Omental fat pad (tissue), 4 donors: ENCODE measurements around the gene MEN1. TPM values are rescaled to one million over a fixed set of nuclear protein-coding genes. Genes with fewer than 3 reads are reported as not detected.

ENCODE experiments used
- ATAC-seq: fragments of 150-250 bp; one replicate; pipeline ENCODE4 v1.9.1; 2016; ENCODE audit warnings: mild to moderate bottlenecking, moderate library complexity; ENCODE audit not compliant: low FRiP score
- DNase-seq: peaks from one replicate; pipeline ENCODE4 v3.0.0-alpha.2; 2019; ENCODE audit warnings: low spot score
- CTCF ChIP-seq, 3 donors: fragments of 450-650 bp; IDR thresholded peaks; one replicate each; pipeline ENCODE4 v1.5.1; 2016 to 2017; ENCODE audit warnings: antibody characterized with exemption in 3 of 3, mild to moderate bottlenecking in 3 of 3, moderate library complexity in 2 of 3
- total RNA-seq, 4 donors: library from RNA; depleted of rRNA; stranded (reverse); fragments of >200 nt; gene quantifications; one replicate each; pipeline ENCODE4 v1.1.0, GENCODE V29; 2016

MEN1 gene
- total RNA-seq, 4 donors from 2014 or later: 7.3 to 20.2 (median 12.2) TPM

GRCh38 chr11:64814712-64815187 is 4.4 kb upstream of the MEN1 start:
- TF ChIP-seq CTCF (IDR thresholded peaks at IDR 0.05): no peak
- ATAC-seq: no peak
- no peak for DNase-seq

- no peak for TF ChIP-seq CTCF (IDR thresholded peaks at IDR 0.05)
- ATAC-seq: no peak
- DNase-seq: no peak
Observed at GRCh38 chr11:64813826-64814225, 3.5 kb upstream of the MEN1 start.

DNA sequence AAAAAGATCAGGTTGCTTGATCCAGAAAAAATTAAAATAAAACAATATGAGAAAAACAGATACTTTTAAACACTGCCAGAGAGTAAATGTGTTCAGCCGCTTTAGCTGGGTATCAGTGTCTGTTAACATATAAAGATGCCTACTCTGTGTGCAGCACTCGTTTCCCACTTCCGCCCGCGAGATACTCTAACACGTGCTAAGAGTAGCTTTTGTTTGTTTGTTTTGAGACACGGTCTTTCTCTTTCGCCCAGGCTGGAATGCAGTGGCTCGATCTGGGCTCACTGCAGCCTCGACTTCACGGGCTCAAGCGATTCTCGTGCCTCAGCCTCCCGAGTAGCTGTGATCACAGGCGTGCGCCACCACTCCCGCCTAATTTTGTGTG is 531 bp upstream of the MEN1 start:
- TF ChIP-seq CTCF (IDR thresholded peaks at IDR 0.05): no peak
- no peak for DNase-seq
- no peak for ATAC-seq

DNA sequence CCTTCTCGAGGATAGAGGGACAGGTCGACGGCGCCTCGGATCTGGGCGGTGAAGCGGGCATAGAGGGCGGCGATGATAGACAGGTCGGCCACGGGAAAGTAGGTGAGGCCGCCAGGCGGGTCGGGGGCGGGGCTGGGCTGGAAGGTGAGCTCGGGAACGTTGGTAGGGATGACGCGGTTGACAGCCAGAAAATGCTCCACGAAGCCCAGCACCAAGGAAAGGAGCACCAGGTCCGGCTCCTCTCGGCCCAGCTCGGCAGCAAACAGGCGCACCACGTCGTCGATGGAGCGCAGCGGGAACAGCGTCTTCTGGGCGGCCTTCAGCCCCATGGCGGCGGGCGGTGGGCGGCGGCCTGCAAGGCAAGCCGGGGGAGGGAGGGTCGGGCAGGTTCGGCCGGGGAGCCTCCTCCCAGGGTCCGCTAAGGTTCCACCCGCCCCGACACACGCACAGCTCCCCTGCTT is 540 bp downstream of the MEN1 start:
- ATAC-seq (peak; percentile 34), DNase-seq (no peak)
- TF ChIP-seq CTCF (IDR thresholded peaks at IDR 0.05): no peak

- no peak for TF ChIP-seq CTCF (IDR thresholded peaks at IDR 0.05)
- ATAC-seq (no peak), DNase-seq (no peak)
Observed at GRCh38 chr11:64805481-64805880, 4.9 kb downstream of the MEN1 start.

GRCh38 chr11:64804346-64805210 is 5.8 kb downstream of the MEN1 start:
- DNase-seq (no peak), ATAC-seq (no peak)
- TF ChIP-seq CTCF (IDR thresholded peaks at IDR 0.05): no peak

GRCh38 chr11:64803846-64804345 is 6.5 kb downstream of the MEN1 start:
- ATAC-seq (peak; percentile 53), DNase-seq (no peak)
- no peak for TF ChIP-seq CTCF (IDR thresholded peaks at IDR 0.05)
